ENCODE data around the gene NPDC1.
"Not testable (repeated sequence)": the region's sequence is repeated elsewhere in the genome, so short reads cannot be mapped to it uniquely, and the experiment has no call there.

NPDC1 gene

GRCh38 chr9:137074657-137075274 lies 28.8 kb upstream of the NPDC1 start:
- DNase-seq = no peak

- DNase-seq = no peak
Observed at GRCh38 chr9:137073992-137074399, 28.0 kb upstream of the NPDC1 start.

GRCh38 chr9:137071282-137071681 lies 25.3 kb upstream of the NPDC1 start:
- no peak for DNase-seq

- no peak for DNase-seq
Observed at GRCh38 chr9:137070906-137071275, 24.9 kb upstream of the NPDC1 start.

- peak; percentile 65 for DNase-seq
Observed at GRCh38 chr9:137070201-137070905, 24.4 kb upstream of the NPDC1 start, which contains the start of gene SAPCD2. Gene SAPCD2, minus strand, starts transcription at chr9:137070557. Its CDS starts 97 bp downstream, at chr9:137070460.

- DNase-seq = no peak
Observed at GRCh38 chr9:137069508-137070091, 23.6 kb upstream of the NPDC1 start.

GRCh38 chr9:137068539-137069507 lies 22.8 kb upstream of the NPDC1 start:
- no peak for DNase-seq

- DNase-seq = peak; percentile 77
Observed at GRCh38 chr9:137067860-137068538, 22.0 kb upstream of the NPDC1 start.

GRCh38 chr9:137066096-137066861 lies 20.3 kb upstream of the NPDC1 start:
- DNase-seq = no peak

GRCh38 chr9:137065336-137065967 lies 19.5 kb upstream of the NPDC1 start:
- DNase-seq = no peak

- no peak for DNase-seq
Observed at GRCh38 chr9:137064880-137065164, 18.8 kb upstream of the NPDC1 start.

GRCh38 chr9:137064027-137064879 lies 18.3 kb upstream of the NPDC1 start:
- peak; percentile 51 for DNase-seq

GRCh38 chr9:137063311-137064026 lies 17.5 kb upstream of the NPDC1 start:
- no peak for DNase-seq

GRCh38 chr9:137062798-137063197 lies 16.8 kb upstream of the NPDC1 start:
- DNase-seq = not testable (repeated sequence)

GRCh38 chr9:137062384-137062783 lies 16.4 kb upstream of the NPDC1 start:
- DNase-seq = no peak

GRCh38 chr9:137058521-137059234 lies 12.7 kb upstream of the NPDC1 start:
- DNase-seq = no peak

GRCh38 chr9:137057545-137057944 lies 11.6 kb upstream of the NPDC1 start:
- DNase-seq = no peak

GRCh38 chr9:137056739-137057415 lies 10.9 kb upstream of the NPDC1 start:
- DNase-seq = no peak

Data from activated T-cell treated with anti-CD3 and anti-CD28 coated beads for 4 hours (primary cell).